Measurements from ENCODE around the gene ZNF654.
"Not testable (repeated sequence)": the region's sequence is repeated elsewhere in the genome, so short reads cannot be mapped to it uniquely, and the experiment has no call there.

Gene ZNF654

GRCh38 chr3:88167173-88167572 lies 108.1 kb downstream of the ZNF654 start:
- H3K4me3 ChIP-seq (ENCODE audit: low read depth, low read length), result no peak overlapping the region
- no peak for TF ChIP-seq CTCF (conservative IDR thresholded peaks at IDR 0.05; ENCODE audit: low read depth, low read length)
- DNase-seq (ENCODE audit: low read depth), result no peak

GRCh38 chr3:88167704-88168103 lies 108.6 kb downstream of the ZNF654 start:
- DNase-seq (ENCODE audit: low read depth), result no peak
- no peak for TF ChIP-seq CTCF (conservative IDR thresholded peaks at IDR 0.05; ENCODE audit: low read depth, low read length)
- no peak overlapping the region for H3K4me3 ChIP-seq (ENCODE audit: low read depth, low read length)

- TF ChIP-seq CTCF (conservative IDR thresholded peaks at IDR 0.05; ENCODE audit: low read depth, low read length), result no peak
- no peak overlapping the region for H3K4me3 ChIP-seq (ENCODE audit: low read depth, low read length)
- DNase-seq (ENCODE audit: low read depth), result no peak
Observed at GRCh38 chr3:88168171-88168570, 109.1 kb downstream of the ZNF654 start.

GRCh38 chr3:88180398-88180999 lies 121.4 kb downstream of the ZNF654 start:
- TF ChIP-seq CTCF (conservative IDR thresholded peaks at IDR 0.05; ENCODE audit: low read depth, low read length), result peak; percentile 61
- peak; percentile 83 for DNase-seq (ENCODE audit: low read depth)
- H3K4me3 ChIP-seq (ENCODE audit: low read depth, low read length), result no peak overlapping the region

GRCh38 chr3:88182165-88182918 lies 123.3 kb downstream of the ZNF654 start:
- not testable (repeated sequence) for H3K4me3 ChIP-seq (ENCODE audit: low read depth, low read length); DNase-seq (ENCODE audit: low read depth)

- TF ChIP-seq CTCF (conservative IDR thresholded peaks at IDR 0.05; ENCODE audit: low read depth, low read length), result no peak
- H3K4me3 ChIP-seq (ENCODE audit: low read depth, low read length), result no peak overlapping the region
- DNase-seq (ENCODE audit: low read depth), result peak; percentile 42
Observed at GRCh38 chr3:88188436-88188835, 129.4 kb downstream of the ZNF654 start.

- DNase-seq (ENCODE audit: low read depth), result no peak
- H3K4me3 ChIP-seq (ENCODE audit: low read depth, low read length), result no peak overlapping the region
- no peak for TF ChIP-seq CTCF (conservative IDR thresholded peaks at IDR 0.05; ENCODE audit: low read depth, low read length)
Observed at GRCh38 chr3:88189361-88189810, 130.3 kb downstream of the ZNF654 start.
